ENCODE data around the gene MOXD1.

MOXD1 gene

GRCh38 chr6:132251711-132252110 is 149.6 kb downstream of the MOXD1 start:
- TF ChIP-seq CTCF (IDR thresholded peaks at IDR 0.05; ENCODE audit: poor library complexity, severe bottlenecking), result no peak
- no peak overlapping the region for H3K27ac ChIP-seq (ENCODE audit: poor library complexity, severe bottlenecking)
- no peaks in the 10 kb centered on the region for H3K27me3 ChIP-seq (ENCODE audit: insufficient read depth, poor library complexity, severe bottlenecking)
- no peaks in the 10 kb centered on the region for H3K4me1 ChIP-seq (ENCODE audit: insufficient read depth, poor library complexity, severe bottlenecking)
- ATAC-seq (ENCODE audit: low read depth) (no peak), DNase-seq (ENCODE audit: low spot score) (no peak)
- H3K4me3 ChIP-seq (ENCODE audit: severe bottlenecking), result no peak overlapping the region
- peaks cover 3% of the 10 kb centered on the region for H3K9me3 ChIP-seq (ENCODE audit: severe bottlenecking)
- no peaks in the 10 kb centered on the region for H3K36me3 ChIP-seq (ENCODE audit: low read depth)

- ATAC-seq (ENCODE audit: low read depth) (no peak), DNase-seq (ENCODE audit: low spot score) (no peak)
- no peak for TF ChIP-seq CTCF (IDR thresholded peaks at IDR 0.05; ENCODE audit: poor library complexity, severe bottlenecking)
- no peak overlapping the region for H3K4me3 ChIP-seq (ENCODE audit: severe bottlenecking)
- peaks cover under 1% of the 10 kb centered on the region for H3K9me3 ChIP-seq (ENCODE audit: severe bottlenecking)
- no peaks in the 10 kb centered on the region for H3K4me1 ChIP-seq (ENCODE audit: insufficient read depth, poor library complexity, severe bottlenecking)
- H3K27ac ChIP-seq (ENCODE audit: poor library complexity, severe bottlenecking), result no peak overlapping the region
- H3K27me3 ChIP-seq (ENCODE audit: insufficient read depth, poor library complexity, severe bottlenecking), result no peaks in the 10 kb centered on the region
- no peaks in the 10 kb centered on the region for H3K36me3 ChIP-seq (ENCODE audit: low read depth)
Observed at GRCh38 chr6:132247381-132248159, 153.7 kb downstream of the MOXD1 start.

- no peaks in the 10 kb centered on the region for H3K4me1 ChIP-seq (ENCODE audit: insufficient read depth, poor library complexity, severe bottlenecking)
- no peaks in the 10 kb centered on the region for H3K27me3 ChIP-seq (ENCODE audit: insufficient read depth, poor library complexity, severe bottlenecking)
- H3K9me3 ChIP-seq (ENCODE audit: severe bottlenecking), result no peaks in the 10 kb centered on the region
- no peak overlapping the region for H3K4me3 ChIP-seq (ENCODE audit: severe bottlenecking)
- no peak overlapping the region for H3K27ac ChIP-seq (ENCODE audit: poor library complexity, severe bottlenecking)
- TF ChIP-seq CTCF (IDR thresholded peaks at IDR 0.05; ENCODE audit: poor library complexity, severe bottlenecking), result no peak
- ATAC-seq (ENCODE audit: low read depth) (no peak), DNase-seq (ENCODE audit: low spot score) (no peak)
- H3K36me3 ChIP-seq (ENCODE audit: low read depth), result no peaks in the 10 kb centered on the region
Observed at GRCh38 chr6:132246632-132247270, 154.5 kb downstream of the MOXD1 start.

GRCh38 chr6:132246120-132246617 is 155.1 kb downstream of the MOXD1 start:
- Histone ChIP-seq H3K27ac (ENCODE audit: poor library complexity, severe bottlenecking) (no peak overlapping the region), H3K4me1 (ENCODE audit: insufficient read depth, poor library complexity, severe bottlenecking) (no peaks in the 10 kb centered on the region), H3K27me3 (ENCODE audit: insufficient read depth, poor library complexity, severe bottlenecking) (no peaks in the 10 kb centered on the region), H3K4me3 (ENCODE audit: severe bottlenecking) (no peak overlapping the region), H3K36me3 (ENCODE audit: low read depth) (no peaks in the 10 kb centered on the region), H3K9me3 (ENCODE audit: severe bottlenecking) (no peaks in the 10 kb centered on the region)
- ATAC-seq (ENCODE audit: low read depth), result no peak
- no peak for DNase-seq (ENCODE audit: low spot score)
- no peak for TF ChIP-seq CTCF (IDR thresholded peaks at IDR 0.05; ENCODE audit: poor library complexity, severe bottlenecking)

Data from RWPE2 (cell line).